Left colon (tissue), 2 donors: Measurements from ENCODE around the gene NAB2. TPM values are rescaled to one million over a fixed set of nuclear protein-coding genes. Genes with fewer than 3 reads are reported as not detected.
A peak's percentile ranks its signal among the peaks of the same experiment; 100 is the strongest.
"Not testable (repeated sequence)": the region's sequence is repeated elsewhere in the genome, so short reads cannot be mapped to it uniquely, and the experiment has no call there.

Experiments used
- ATAC-seq: fragments of 200-7000 bp; cut with Tn5 transposase; one replicate; pipeline ENCODE4 v1.9.1; 2020; ENCODE audit warnings: mild to moderate bottlenecking, moderate library complexity
- DNase-seq, 2 donors: peaks; one replicate each; pipeline ENCODE4 v3.0.0-alpha.2; 2020
- intact Hi-C, 2 donors: fragments of 100-400 bp; cut with DNase I in 1 of 2; cut with micrococcal nuclease in 1 of 2; formaldehyde crosslinking; loops; one replicate each; pipeline versions ENCODE4 v1.11.2 to v1.14.0; 2022; cut with DNase I, micrococcal nuclease
- total RNA-seq, 2 donors: library from RNA; stranded (reverse); fragmentation: NEBNext Ultra II Directional; extraction: Animal tissue kit (Norgen Biotek cat#: 25700); gene quantifications; one replicate each; pipeline ENCODE4 v1.2.1, GENCODE V29; 2021
- donor health status: DM: no; HTN: no; CAD: no.
- donor health status: DM: yes; HTN: yes; CAD: no.

Gene NAB2
- total RNA-seq, 2 donors from 2014 or later, result 2.3 to 8.9 TPM

GRCh38 chr12:57105011-57105753, 16.3 kb downstream of the NAB2 start:
- DNase-seq (no peak), ATAC-seq (no peak)
- intact Hi-C loops, result no loop called here

DNA sequence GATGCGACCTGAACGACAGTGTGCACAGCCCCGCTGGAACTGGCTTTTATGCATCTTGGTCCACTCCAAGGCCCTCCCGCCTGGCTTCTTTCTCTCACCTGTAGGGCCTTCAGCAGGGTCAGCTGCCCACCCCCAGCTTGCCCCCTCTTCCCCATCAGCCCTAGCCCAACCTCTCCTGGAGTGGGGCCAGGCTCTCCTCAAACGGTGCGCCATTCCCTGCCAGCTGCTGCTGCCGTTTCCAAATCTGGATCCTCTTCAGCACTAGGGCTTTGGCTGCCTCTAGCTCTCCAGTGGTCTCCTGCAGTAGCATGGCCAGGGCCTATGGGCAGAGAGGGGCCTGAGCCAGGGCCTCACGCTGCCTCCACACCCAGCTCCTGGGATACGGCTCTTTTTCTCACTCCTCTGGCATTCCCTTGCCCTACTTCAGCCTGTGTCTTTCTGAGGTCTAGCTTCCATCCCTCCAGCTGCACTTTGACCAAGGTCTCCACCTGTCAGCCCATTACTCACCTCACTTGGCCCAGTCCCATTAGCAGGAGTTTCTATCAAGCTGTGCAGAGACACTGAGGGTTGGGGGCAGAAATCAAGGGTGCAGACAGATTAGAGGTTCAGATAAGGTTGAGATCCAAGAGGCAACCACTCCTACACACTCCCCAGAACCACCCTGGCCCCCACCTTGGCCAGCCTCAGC, 17.3 kb downstream of the NAB2 start:
- intact Hi-C loops, result no loop called here
- DNase-seq, result no peak
- no peak for ATAC-seq

- DNase-seq, result no peak
- no peak for ATAC-seq
- intact Hi-C loops, result no loop called here
These were observed 18.7 kb downstream of the NAB2 start for GRCh38 chr12:57107456-57108155.

DNA sequence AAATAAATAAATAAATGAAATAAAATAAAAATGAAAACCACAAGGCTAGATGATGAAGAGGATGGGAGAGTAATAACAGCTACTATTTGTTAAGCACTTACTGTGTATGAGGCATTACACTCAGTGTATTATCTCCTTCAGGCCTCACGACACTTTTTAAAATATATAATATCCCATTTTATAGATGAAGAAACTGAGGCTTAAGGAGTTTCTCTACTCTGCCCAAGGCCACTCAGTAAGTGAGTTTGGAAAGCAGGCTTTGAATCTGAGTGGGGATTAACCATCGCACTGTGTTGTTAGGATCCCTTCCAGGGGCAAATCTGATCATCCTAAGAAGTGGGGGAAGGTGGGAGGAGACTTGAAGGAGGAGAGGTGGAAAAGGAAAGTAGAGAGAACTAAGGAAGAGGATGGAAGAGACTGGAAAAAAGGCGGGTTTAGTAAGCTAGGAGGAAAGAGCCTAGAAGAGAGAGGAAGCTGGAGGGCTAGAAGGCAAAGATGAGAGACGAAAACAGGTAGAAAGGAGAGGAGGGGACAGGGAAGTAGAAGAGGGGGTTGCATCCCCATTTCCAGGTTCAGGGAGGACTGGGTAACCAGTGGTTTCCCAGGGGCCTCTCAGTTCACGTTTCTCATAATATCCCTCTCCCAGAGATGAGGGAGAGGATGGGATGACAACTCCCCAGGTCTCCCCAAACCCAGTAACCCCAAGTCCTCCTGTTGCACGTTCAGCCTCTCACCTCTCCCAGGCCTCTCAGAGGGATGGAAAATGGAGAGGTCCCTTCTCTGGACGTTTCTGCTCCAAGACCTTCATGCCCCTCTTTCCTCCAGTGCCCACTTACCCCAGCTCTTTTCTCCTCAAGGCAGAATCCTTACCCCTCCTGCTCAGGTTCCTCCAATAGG, 20.5 kb downstream of the NAB2 start:
- no peak for DNase-seq
- intact Hi-C loops, result loop anchor here (5.0 to 10.0 kb wide), 2 partner anchors 45 to 97 kb away; no protein-coding TSS in a partner anchor
- ATAC-seq, result no peak

DNA sequence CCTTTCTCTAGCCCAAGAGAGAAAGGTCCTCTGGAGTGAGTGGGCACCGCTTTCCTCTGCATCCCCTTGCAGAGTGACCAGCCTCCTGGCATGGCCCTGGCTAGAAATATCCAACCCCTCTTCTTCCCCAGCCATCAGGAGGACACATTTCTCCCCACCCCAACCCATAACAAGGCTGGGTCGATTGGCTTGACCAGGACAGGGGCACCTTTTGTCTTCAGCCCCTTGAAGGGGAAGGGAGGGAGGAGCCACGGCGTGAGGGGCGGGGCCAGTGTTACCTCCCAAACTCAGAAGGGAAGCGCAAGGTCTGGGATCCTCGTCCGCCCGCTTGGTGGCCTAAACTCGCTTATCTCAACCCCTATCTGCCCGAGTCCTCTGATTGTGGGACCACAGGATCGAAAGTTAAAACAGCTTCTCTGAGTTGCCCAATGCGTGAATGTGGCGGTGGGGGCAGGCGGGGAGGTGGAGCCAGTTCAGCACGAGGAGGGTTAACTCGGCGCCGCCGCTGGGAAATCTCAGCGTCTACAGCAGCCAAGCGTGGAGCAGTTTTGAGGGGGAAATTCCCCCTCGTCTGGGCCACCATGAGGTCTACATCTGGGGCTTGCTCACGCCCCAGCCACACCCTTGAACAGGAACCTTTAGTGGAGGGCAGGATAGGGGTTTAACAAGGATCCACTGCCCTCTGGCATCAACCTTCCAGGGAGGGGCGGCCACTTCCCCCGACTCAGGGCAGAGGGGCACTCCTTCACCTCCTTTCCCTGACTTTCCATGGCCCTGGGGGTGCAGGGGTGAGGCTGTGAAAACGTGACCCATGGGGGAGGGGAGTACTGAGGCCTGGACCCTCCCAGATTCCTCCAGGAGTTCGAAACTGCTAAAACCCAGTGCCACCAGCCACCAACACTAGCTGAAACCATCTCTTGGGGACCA, 21.5 kb downstream of the NAB2 start:
- intact Hi-C loops, result loop anchor here (5.0 to 10.0 kb wide), 2 partner anchors 46 to 98 kb away; no protein-coding TSS in a partner anchor
- DNase-seq, result peak; percentile 73 to 87
- ATAC-seq, result peak; percentile 42

GRCh38 chr12:57111031-57111734, 22.3 kb downstream of the NAB2 start, which contains the start of gene STAT6:
TSS of gene STAT6 (minus strand) at chr12:57111362. CDS start at chr12:57108278, 3,084 bp downstream.
- intact Hi-C loops, result loop anchor here (5.0 to 10.0 kb wide), 2 partner anchors 46 to 99 kb away; no protein-coding TSS in a partner anchor
- ATAC-seq (peak; percentile 79), DNase-seq (peak; percentile 90 to 92)

DNA sequence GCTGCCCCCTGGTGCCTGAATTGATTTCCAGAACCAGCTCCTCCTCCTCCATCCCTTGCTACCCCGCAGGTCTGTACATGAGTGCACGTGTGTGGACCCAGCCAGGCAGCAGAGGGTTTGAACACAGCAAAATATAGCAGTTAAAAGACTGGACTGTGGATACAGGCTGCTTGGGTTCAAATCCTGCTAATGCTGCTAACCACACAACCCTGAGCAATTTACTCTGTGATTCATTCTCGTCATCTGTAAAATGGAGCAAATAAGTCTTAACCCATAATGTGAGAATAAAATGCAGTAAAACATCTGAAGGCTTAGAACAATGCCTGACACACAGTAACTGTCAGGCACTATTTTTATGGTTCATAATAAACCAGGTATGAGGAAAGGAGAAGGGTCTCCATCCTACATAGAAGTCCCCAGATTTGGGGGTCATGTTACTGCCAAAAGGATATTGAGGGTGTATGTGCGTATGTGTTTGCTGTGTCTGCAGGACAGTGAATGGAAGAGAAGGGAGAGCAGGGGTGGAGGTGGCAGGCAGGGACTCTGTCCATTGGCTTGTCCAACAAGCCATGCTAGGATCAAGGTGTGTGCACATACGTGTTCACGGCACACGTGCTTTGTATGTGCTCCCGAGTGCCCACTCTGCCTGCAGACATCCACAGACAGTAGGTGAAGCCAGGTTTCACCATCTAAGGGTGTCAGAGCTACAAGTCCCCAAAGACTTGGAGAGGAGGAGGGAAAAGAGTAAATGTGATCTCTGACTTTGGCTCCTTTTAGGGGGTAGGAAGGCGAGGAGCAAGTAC, 23.8 kb downstream of the NAB2 start:
- peak in 1 of 2 donors; percentile 91 for DNase-seq

DNA sequence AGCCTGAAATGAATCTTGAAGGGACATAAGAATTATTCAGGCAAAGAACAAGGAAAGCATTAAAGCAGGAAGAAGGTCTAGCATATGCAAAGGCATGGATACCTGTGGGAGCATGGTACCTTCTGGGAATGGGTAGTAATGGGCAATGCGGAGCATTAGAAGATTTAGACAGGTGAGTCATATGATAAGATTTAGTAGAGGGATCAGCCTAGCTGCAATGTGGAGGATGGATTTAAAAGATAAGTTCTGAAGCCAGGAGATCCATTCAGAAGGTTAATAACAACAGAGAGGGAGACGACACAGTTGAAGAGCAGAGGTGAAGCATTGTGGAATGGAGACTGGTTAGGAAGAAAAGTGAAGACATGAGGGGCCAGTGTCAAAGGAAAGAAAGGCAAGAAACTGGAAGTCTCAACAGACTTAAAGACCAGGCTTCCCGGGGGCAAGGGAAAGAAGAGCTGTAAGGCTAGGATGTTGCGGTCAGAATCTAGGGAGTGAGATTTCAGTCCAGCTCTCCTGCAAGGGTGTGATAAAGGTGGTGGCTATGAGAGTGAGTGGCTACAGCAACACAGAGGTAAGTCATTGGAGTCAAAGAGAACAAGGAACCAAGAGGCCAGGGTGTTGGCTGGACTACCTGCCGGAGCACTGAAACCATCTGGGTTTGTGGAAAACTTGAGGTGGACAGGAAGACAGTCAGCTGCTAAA, 27.8 kb downstream of the NAB2 start:
- intact Hi-C loops, result loop anchor here in 1 of 2 donors (10.0 kb wide), 1 partner anchor 52 kb away; no protein-coding TSS in a partner anchor
- ATAC-seq, result no peak
- DNase-seq, result no peak

More for the DNA sequence above, 23.8 kb downstream of the NAB2 start:
- intact Hi-C loops, result loop anchor here (2.0 to 10.0 kb wide), 3 partner anchors 44 to 100 kb away; no protein-coding TSS in a partner anchor
- no peak for ATAC-seq

GRCh38 chr12:57118711-57119271, 29.9 kb downstream of the NAB2 start:
- intact Hi-C loops, result loop anchor here in 1 of 2 donors (10.0 kb wide), 1 partner anchor 54 kb away; no protein-coding TSS in a partner anchor
- ATAC-seq (peak; percentile 52), DNase-seq (no peak)

- DNase-seq, result no peak
- no peak for ATAC-seq
- intact Hi-C loops, result loop anchor here in 1 of 2 donors (10.0 kb wide), 1 partner anchor 55 kb away; no protein-coding TSS in a partner anchor
These were observed 30.6 kb downstream of the NAB2 start for GRCh38 chr12:57119294-57120085.

DNA sequence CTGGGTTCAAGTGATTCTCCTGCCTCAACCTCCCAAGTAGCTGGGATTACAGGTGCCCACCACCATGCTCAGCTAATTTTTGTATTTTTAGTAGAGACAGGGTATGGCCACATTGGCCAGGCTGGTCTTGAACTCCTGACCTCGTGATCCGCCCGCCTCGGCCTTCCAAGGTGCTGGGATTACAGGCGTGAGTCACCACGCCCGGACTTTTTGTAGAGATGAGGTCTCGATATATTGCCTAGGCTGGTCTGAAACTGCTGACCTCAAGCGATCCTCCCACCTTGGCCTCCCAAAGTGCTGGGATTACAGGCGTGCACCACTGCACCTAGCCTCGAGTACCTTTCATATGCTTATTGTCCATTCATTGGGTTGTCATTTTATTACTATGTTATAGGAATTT, 31.8 kb downstream of the NAB2 start:
- intact Hi-C loops, ATAC-seq, DNase-seq: not testable (repeated sequence)

DNA sequence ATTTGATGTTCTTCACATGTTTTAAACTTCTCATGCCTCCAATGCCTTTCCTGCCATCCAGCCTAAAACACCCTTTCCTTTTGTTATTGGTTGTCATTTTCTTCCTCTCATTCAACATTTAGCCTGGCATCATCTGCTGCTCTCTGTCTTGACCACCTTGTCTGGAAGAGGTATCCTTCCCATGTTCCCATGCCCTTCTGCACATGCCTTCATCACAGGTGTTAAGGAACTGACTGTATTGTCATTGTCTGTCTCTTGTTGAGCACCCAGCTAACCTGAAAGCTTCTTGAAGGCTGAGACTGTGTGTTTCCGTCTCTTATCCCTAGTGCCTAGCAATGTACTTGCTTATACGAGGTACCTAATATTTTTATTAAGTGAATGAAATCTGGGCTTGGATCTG, 34.9 kb downstream of the NAB2 start:
- DNase-seq (no peak), ATAC-seq (no peak)
- intact Hi-C loops, result loop anchor here in 1 of 2 donors (2.0 kb wide), 2 partner anchors 53 to 59 kb away; no protein-coding TSS in a partner anchor

DNA sequence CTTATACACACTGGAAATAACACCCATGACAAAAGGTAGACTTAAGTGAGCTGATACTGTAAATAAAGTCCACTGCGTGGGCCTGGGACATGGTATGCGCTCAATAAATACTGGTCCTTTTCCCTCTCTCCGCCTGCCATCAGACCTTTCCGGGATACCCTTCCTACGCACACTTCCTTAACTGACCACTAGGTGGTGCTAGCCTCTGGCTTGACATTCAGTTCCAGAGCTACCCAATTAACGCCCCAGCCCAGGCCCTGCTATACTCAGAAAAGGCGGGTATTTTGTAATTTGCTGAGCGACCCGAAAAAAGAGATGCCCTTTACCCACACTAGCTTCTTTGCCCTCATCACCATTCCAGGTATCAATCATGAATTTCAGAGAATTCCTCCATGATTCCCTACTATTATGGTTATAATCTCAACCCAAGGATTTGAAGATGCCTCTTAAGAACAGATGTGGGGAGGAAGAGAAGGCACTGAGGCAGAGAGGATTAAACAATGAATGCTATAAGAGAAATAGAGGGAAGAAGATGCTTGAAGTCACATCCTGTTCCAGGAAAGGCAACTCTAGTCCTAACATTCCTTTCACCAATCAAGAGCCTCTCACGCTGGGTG, 35.5 kb downstream of the NAB2 start:
- DNase-seq (peak; percentile 61 to 80), ATAC-seq (peak; percentile 14)
- intact Hi-C loops, result loop anchor here in 1 of 2 donors (2.0 kb wide), 1 partner anchor 58 kb away; no protein-coding TSS in a partner anchor
